Measurements from ENCODE around the gene PRPF6.

The PRPF6 gene

GRCh38 chr20:64047968-64048401 is 67.1 kb downstream of the PRPF6 start:
- in situ Hi-C loops (cut with MboI; ENCODE audit: low sequenced_read_pairs), result no loop called here

GRCh38 chr20:64048402-64049044 is 67.6 kb downstream of the PRPF6 start:
- in situ Hi-C loops (cut with MboI; ENCODE audit: low sequenced_read_pairs), result no loop called here

- in situ Hi-C loops (cut with MboI; ENCODE audit: low sequenced_read_pairs), result no loop called here
Observed at GRCh38 chr20:64049060-64049877, 68.3 kb downstream of the PRPF6 start, which contains the start of gene SOX18. SOX18 (minus strand) TSS chr20:64049639; CDS start chr20:64049516, 123 bp downstream.

GRCh38 chr20:64049878-64050260 is 68.9 kb downstream of the PRPF6 start:
- in situ Hi-C loops (cut with MboI; ENCODE audit: low sequenced_read_pairs), result no loop called here

- in situ Hi-C loops (cut with MboI; ENCODE audit: low sequenced_read_pairs), result no loop called here
Observed at GRCh38 chr20:64050261-64051032, 69.5 kb downstream of the PRPF6 start.

- in situ Hi-C loops (cut with MboI; ENCODE audit: low sequenced_read_pairs), result no loop called here
Observed at GRCh38 chr20:64051033-64051452, 70.1 kb downstream of the PRPF6 start.

- in situ Hi-C loops (cut with MboI; ENCODE audit: low sequenced_read_pairs), result no loop called here
Observed at GRCh38 chr20:64051561-64052325, 70.8 kb downstream of the PRPF6 start.

GRCh38 chr20:64052326-64052722 is 71.4 kb downstream of the PRPF6 start:
- in situ Hi-C loops (cut with MboI; ENCODE audit: low sequenced_read_pairs), result no loop called here

GRCh38 chr20:64052987-64053840 is 72.3 kb downstream of the PRPF6 start:
- in situ Hi-C loops (cut with MboI; ENCODE audit: low sequenced_read_pairs), result no loop called here

GRCh38 chr20:64053841-64054661 is 73.1 kb downstream of the PRPF6 start:
- in situ Hi-C loops (cut with MboI; ENCODE audit: low sequenced_read_pairs), result no loop called here

- in situ Hi-C loops (cut with MboI; ENCODE audit: low sequenced_read_pairs), result no loop called here
Observed at GRCh38 chr20:64055396-64055892, 74.5 kb downstream of the PRPF6 start.

GRCh38 chr20:64055893-64056638 is 75.1 kb downstream of the PRPF6 start:
- in situ Hi-C loops (cut with MboI; ENCODE audit: low sequenced_read_pairs), result no loop called here

- in situ Hi-C loops (cut with MboI; ENCODE audit: low sequenced_read_pairs), result no loop called here
Observed at GRCh38 chr20:64056639-64056888, 75.6 kb downstream of the PRPF6 start.

- in situ Hi-C loops (cut with MboI; ENCODE audit: low sequenced_read_pairs), result no loop called here
Observed at GRCh38 chr20:64056889-64057627, 76.1 kb downstream of the PRPF6 start.

- in situ Hi-C loops (cut with MboI; ENCODE audit: low sequenced_read_pairs), result no loop called here
Observed at GRCh38 chr20:64057628-64058498, 76.9 kb downstream of the PRPF6 start.

- in situ Hi-C loops (cut with MboI; ENCODE audit: low sequenced_read_pairs), result no loop called here
Observed at GRCh38 chr20:64058536-64058935, 77.6 kb downstream of the PRPF6 start.

- in situ Hi-C loops (cut with MboI; ENCODE audit: low sequenced_read_pairs), result no loop called here
Observed at GRCh38 chr20:64062276-64062595, 81.3 kb downstream of the PRPF6 start.

All from HL-60/S4 (cell line).